HCT116 (cell line): ENCODE data around the gene JDP2. TPM values are rescaled to one million over a fixed set of nuclear protein-coding genes. Genes with fewer than 3 reads are reported as not detected.

ENCODE experiments used
- ATAC-seq: fragments of 200-7000 bp; cut with Tn5 transposase; 2 replicates; pipeline ENCODE4 v1.9.1; 2020; ENCODE audit warnings: mild to moderate bottlenecking, moderate library complexity
- BruUV-seq: library from RNA; stranded (reverse); fragments of 400-500 nt; replicated peaks from 2 replicates; lab custom pipeline; 2021; lab: Mats Ljungman, UMichigan
- CTCF ChIA-PET: fragments of 300-600 bp; sonication (Branson Sonifier 250); formaldehyde crosslinking; loops from one replicate; lab custom pipeline; 2021; ENCODE audit warnings: antibody characterized with exemption; lab: Charles Lee
- POLR2A ChIA-PET: fragments of 300-600, 350-600 bp; sonication (Branson Sonifier 250); formaldehyde crosslinking; loops from one replicate; lab custom pipeline; 2021; ENCODE audit warnings: antibody characterized with exemption; lab: Charles Lee
- RAD21 ChIA-PET, 2 experiments: fragments of 300-600 bp; sonication (Branson Sonifier 250); formaldehyde crosslinking; loops; one replicate each; lab custom pipeline; 2023; ENCODE audit warnings: low total read pairs in 2 of 2; ENCODE audit not compliant: uncharacterized antibody in 2 of 2, unreplicated experiment in 2 of 2, low non-redundant PET in 1 of 2; lab: Charles Lee
- DNase-seq: peaks from one replicate; pipeline ENCODE4 v3.0.0-alpha.2; 2010; ENCODE audit warnings: low read depth, low spot score
- H2AFZ ChIP-seq: fragments of 200-600 bp; shearing (Covaris generic), sonication (generic); 2 replicates; pipeline ENCODE4 v1.6.1; 2017; ENCODE audit warnings: low read depth, mixed run types, mixed read lengths, antibody characterized with exemption, low read length; ENCODE audit not compliant: poor library complexity, severe bottlenecking
- H3K27ac ChIP-seq: 2 replicates; pipeline ENCODE4 v1.5.1; 2012; ENCODE audit warnings: low read depth, low read length
- H3K27me3 ChIP-seq: fragments of 200-600 bp; sonication (generic); 2 replicates; pipeline ENCODE4 v1.6.1; 2016; ENCODE audit warnings: mixed run types, low read length, mixed read lengths; ENCODE audit not compliant: insufficient read depth
- H3K36me3 ChIP-seq, 2 experiments: fragments of 200-500 bp in 1 of 2; fragments of 200-600 bp in 1 of 2; sonication (Bioruptor generic) in 1 of 2; sonication (generic) in 1 of 2; 2 replicates each; pipeline versions ENCODE4 v1.5.1 to v1.6.1; 2014 to 2016; ENCODE audit warnings: low read length in 2 of 2, inconsistent platforms in 1 of 2, mixed read lengths in 1 of 2, mixed run types in 1 of 2; ENCODE audit not compliant: insufficient read depth in 2 of 2, control insufficient read depth in 1 of 2
- H3K4me1 ChIP-seq, 2 experiments: fragments of 200-600 bp in 1 of 2; sonication (generic) in 1 of 2; 2 replicates each; pipeline versions ENCODE4 v1.5.1 to v1.6.1; 2012 to 2017; ENCODE audit warnings: low read length in 2 of 2, inconsistent platforms in 1 of 2, mild to moderate bottlenecking in 1 of 2, mixed read lengths in 1 of 2, mixed run types in 1 of 2, moderate library complexity in 1 of 2; ENCODE audit not compliant: insufficient read depth in 2 of 2, control insufficient read depth in 1 of 2
- H3K4me2 ChIP-seq: fragments of 200-600 bp; sonication (generic); 2 replicates; pipeline ENCODE4 v1.6.1; 2017; ENCODE audit warnings: mixed run types, low read length, mixed read lengths
- H3K4me3 ChIP-seq, 2 experiments: fragments of 200-600 bp in 1 of 2; sonication (generic) in 1 of 2; replicated peaks in 1 of 2; 2 replicates each; pipeline ENCODE4 v1.5.1; 2011 to 2016; ENCODE audit warnings: low read length in 2 of 2, control low read depth in 1 of 2, low read depth in 1 of 2, mild to moderate bottlenecking in 1 of 2, mixed read lengths in 1 of 2, mixed run types in 1 of 2
- H3K79me2 ChIP-seq: fragments of 200-600 bp; sonication (generic); 2 replicates; pipeline ENCODE4 v1.6.1; 2017; ENCODE audit warnings: mild to moderate bottlenecking, mixed run types, low read length, moderate library complexity, mixed read lengths; ENCODE audit not compliant: insufficient read depth
- H3K9ac ChIP-seq: fragments of 200-600 bp; sonication (generic); 2 replicates; pipeline ENCODE4 v1.6.1; 2016; ENCODE audit warnings: low read length, mixed read lengths
- H3K9me2 ChIP-seq: fragments of 200-600 bp; sonication (generic), shearing (Covaris generic); 2 replicates; pipeline ENCODE4 v1.6.1; 2017; ENCODE audit warnings: mixed run types, mild to moderate bottlenecking, moderate library complexity; ENCODE audit not compliant: insufficient read depth
- H3K9me3 ChIP-seq, 2 experiments: fragments of 200-500 bp in 1 of 2; fragments of 200-600 bp in 1 of 2; sonication (Bioruptor generic) in 1 of 2; sonication (generic) in 1 of 2; 2 replicates each; pipeline ENCODE4 v1.6.1; 2014 to 2017; ENCODE audit warnings: low read length in 2 of 2, mixed read lengths in 2 of 2, inconsistent platforms in 1 of 2, low read depth in 1 of 2, mild to moderate bottlenecking in 1 of 2, mixed run types in 1 of 2, moderate library complexity in 1 of 2; ENCODE audit not compliant: control insufficient read depth in 1 of 2, insufficient read depth in 1 of 2
- H4K20me1 ChIP-seq: fragments of 200-600 bp; sonication (generic), shearing (Covaris generic); 2 replicates; pipeline ENCODE4 v1.6.1; 2017; ENCODE audit warnings: mixed run types, mild to moderate bottlenecking, moderate library complexity; ENCODE audit not compliant: insufficient read depth
- CBX3 ChIP-seq: IDR thresholded peaks from 2 replicates; pipeline ENCODE4 v1.6.1; 2012; ENCODE audit warnings: low read depth
- CEBPB ChIP-seq: IDR thresholded peaks from 2 replicates; pipeline ENCODE4 v1.6.1; 2012; ENCODE audit warnings: low read depth
- CTCF ChIP-seq, 3 experiments: fragments of 200-600 bp in 1 of 3; sonication (generic) in 1 of 3; IDR thresholded peaks in 2 of 3; conservative IDR thresholded peaks in 1 of 3; 2 replicates each; pipeline ENCODE4 v1.5.1; 2012 to 2017; ENCODE audit warnings: low read depth in 2 of 3, low read length in 2 of 3, antibody characterized with exemption in 1 of 3, borderline replicate concordance in 1 of 3, control low read depth in 1 of 3, mild to moderate bottlenecking in 1 of 3, mixed read lengths in 1 of 3, mixed run types in 1 of 3, moderate library complexity in 1 of 3; ENCODE audit not compliant: insufficient read depth in 1 of 3
- EGR1 ChIP-seq: IDR thresholded peaks from 2 replicates; pipeline ENCODE4 v1.6.1; 2012; ENCODE audit warnings: low read depth
- ELF1 ChIP-seq: IDR thresholded peaks from 2 replicates; pipeline ENCODE4 v1.6.1; 2012; ENCODE audit warnings: low read depth, borderline replicate concordance
- EZH2phosphoT487 ChIP-seq: fragments of 200-600 bp; IDR thresholded peaks from 2 replicates; pipeline ENCODE4 v1.6.1; 2018; ENCODE audit warnings: antibody characterized with exemption, borderline replicate concordance
- FOSL1 ChIP-seq: IDR thresholded peaks from 2 replicates; pipeline ENCODE4 v1.6.1; 2012; ENCODE audit warnings: low read depth
- JUND ChIP-seq: IDR thresholded peaks from 2 replicates; pipeline ENCODE4 v1.6.1; 2012
- POLR2A ChIP-seq: IDR thresholded peaks from 2 replicates; pipeline ENCODE4 v1.7.0; 2011; ENCODE audit warnings: borderline replicate concordance; ENCODE audit not compliant: insufficient read depth, insufficient read length; ENCODE audit errors: extremely low read depth
- POLR2AphosphoS5 ChIP-seq: IDR thresholded peaks from 2 replicates; pipeline ENCODE4 v1.6.1; 2011; ENCODE audit warnings: mild to moderate bottlenecking, low read depth, low read length, moderate library complexity
- RAD21 ChIP-seq: IDR thresholded peaks from 2 replicates; pipeline ENCODE4 v1.6.1; 2012; ENCODE audit warnings: low read depth, mild to moderate bottlenecking
- REST ChIP-seq: IDR thresholded peaks from 2 replicates; pipeline ENCODE4 v1.6.1; 2012; ENCODE audit warnings: low read depth
- SIN3A ChIP-seq: IDR thresholded peaks from 2 replicates; pipeline ENCODE4 v1.6.1; 2012; ENCODE audit warnings: low read depth
- TCF7L2 ChIP-seq: IDR thresholded peaks from 2 replicates; pipeline ENCODE4 v1.7.0; 2011; ENCODE audit warnings: borderline replicate concordance, inconsistent platforms; ENCODE audit not compliant: insufficient read depth, insufficient read length; ENCODE audit errors: extremely low read depth
- ZFX ChIP-seq: fragments of 450-650 bp; IDR thresholded peaks from 2 replicates; pipeline ENCODE4 v1.6.1; 2017
- intact Hi-C: fragments of 100-400 bp; cut with micrococcal nuclease; formaldehyde crosslinking; loops from 2 replicates; pipeline ENCODE4 v1.10.0; 2022
- total RNA-seq: library from RNA; stranded (reverse); gene quantifications from one replicate; pipeline ENCODE4 v1.2.1, GENCODE V29; 2021; ENCODE audit not compliant: unreplicated experiment

The JDP2 gene
- total RNA-seq, 1 experiment from 2014 or later = 25.4 TPM

- RAD21 ChIA-PET = no interaction called here
- DNase-seq = no peak
- H3K27ac ChIP-seq = no peak overlapping the region
- ATAC-seq = no peak
- H3K27me3 ChIP-seq = no peaks in the 10 kb centered on the region
- H4K20me1 ChIP-seq = no peaks in the 10 kb centered on the region
- TF ChIP-seq ZFX (no peak), FOSL1 (no peak), JUND (no peak), EZH2phosphoT487 (no peak), RAD21 (no peak), EGR1 (no peak), CEBPB (no peak), CBX3 (no peak), ELF1 (no peak), SIN3A (no peak), CTCF (IDR thresholded peaks at IDR 0.05 in 2 of 3, conservative IDR thresholded peaks at IDR 0.05 in 1 of 3; ENCODE audit: borderline replicate concordance in 1 of 3, insufficient read depth in 1 of 3, low read depth in 2 of 3, low read length in 2 of 3) (no peak), POLR2AphosphoS5 (no peak), REST (no peak), POLR2A (no peak), TCF7L2 (no peak)
- TF ChIP-seq, all 23 proteins: peak for 0
- Histone ChIP-seq H3K4me1 (no peaks in the 10 kb centered on the region), H3K4me2 (no peak overlapping the region), H3K9me2 (no peaks in the 10 kb centered on the region), H3K4me3 (no peak overlapping the region), H3K36me3 (no peaks in the 10 kb centered on the region), H3K9ac (no peak overlapping the region), H2AFZ (no peak overlapping the region), H3K79me2 (no peaks in the 10 kb centered on the region), H3K9me3 (peaks cover 0 to 8% of the 10 kb centered on the region in 2 experiments; a peak in 2 of 4 replicates)
- intact Hi-C loops = no loop called here
- POLR2A ChIA-PET = no interaction called here
- BruUV-seq = no TSS peak
- CTCF ChIA-PET = no interaction called here
Measured at GRCh38 chr14:75514673-75515628, 87.1 kb downstream of the JDP2 start.
